AG10803 (cell line): ENCODE data around the gene RIPK4.
"Not testable (repeated sequence)": the region's sequence is repeated elsewhere in the genome, so short reads cannot be mapped to it uniquely, and the experiment has no call there.

Experiments
- DNase-seq: peaks from one replicate; pipeline ENCODE4 v3.0.0; 2010; ENCODE audit warnings: low read depth
- H3K4me3 ChIP-seq: 2 replicates; pipeline ENCODE4 v1.5.1; 2011; ENCODE audit warnings: mild to moderate bottlenecking, low read length, control low read depth
- CTCF ChIP-seq: conservative IDR thresholded peaks from 2 replicates; pipeline ENCODE4 v1.5.1; 2011; ENCODE audit warnings: mild to moderate bottlenecking, low read length, control low read depth, inconsistent platforms

RIPK4 gene

GRCh38 chr21:41796476-41797080, 29.7 kb upstream of the RIPK4 start:
- H3K4me3 ChIP-seq = no peak overlapping the region
- DNase-seq = no peak
- no peak for TF ChIP-seq CTCF

- no peak overlapping the region for H3K4me3 ChIP-seq
- TF ChIP-seq CTCF = no peak
- DNase-seq = no peak
These were observed 28.9 kb upstream of the RIPK4 start for GRCh38 chr21:41795726-41796125.

GRCh38 chr21:41794600-41794999, 27.7 kb upstream of the RIPK4 start:
- DNase-seq = no peak
- H3K4me3 ChIP-seq = no peak overlapping the region
- no peak for TF ChIP-seq CTCF

- DNase-seq = no peak
- no peak overlapping the region for H3K4me3 ChIP-seq
- no peak for TF ChIP-seq CTCF
These were observed 25.9 kb upstream of the RIPK4 start for GRCh38 chr21:41792711-41793110.

GRCh38 chr21:41786509-41786987, 19.7 kb upstream of the RIPK4 start:
- TF ChIP-seq CTCF = no peak
- no peak overlapping the region for H3K4me3 ChIP-seq
- DNase-seq = peak; percentile 95

- not testable (repeated sequence) for H3K4me3 ChIP-seq, DNase-seq
These were observed 18.4 kb upstream of the RIPK4 start for GRCh38 chr21:41785262-41785661.

GRCh38 chr21:41784456-41785102, 17.7 kb upstream of the RIPK4 start:
- no peak overlapping the region for H3K4me3 ChIP-seq
- no peak for DNase-seq
- TF ChIP-seq CTCF = no peak
